K562 (cell line): ENCODE data around the gene PNISR.

ENCODE experiments used
- CBFA2T3 ChIP-seq: fragments of 450-650 bp; IDR thresholded peaks from 2 replicates; pipeline ENCODE4 v1.6.1; 2017
- CBX5 ChIP-seq: IDR thresholded peaks from 2 replicates; pipeline ENCODE4 v1.6.1; 2014; ENCODE audit warnings: low read depth, borderline replicate concordance
- CHD2 ChIP-seq: IDR thresholded peaks from 2 replicates; pipeline ENCODE4 v1.6.1; 2011; ENCODE audit warnings: low read depth, low read length
- EP300 ChIP-seq: IDR thresholded peaks from 2 replicates; pipeline ENCODE4 v1.6.1; 2012; ENCODE audit warnings: low read length, improper control_type of control experiment
- ETV5 ChIP-seq: sonication (generic); formaldehyde crosslinking; IDR thresholded peaks from 2 replicates; pipeline ENCODE4 v1.4.0; 2020; ENCODE audit warnings: low read depth, mild to moderate bottlenecking, missing genetic modification reagents
- KDM5B ChIP-seq: fragments of 200-600 bp; sonication (generic); IDR thresholded peaks from 2 replicates; pipeline ENCODE4 v1.6.1; 2012; ENCODE audit warnings: low read depth, mild to moderate bottlenecking, moderate library complexity, low read length, control low read depth, inconsistent platforms; ENCODE audit not compliant: insufficient replicate concordance
- MYC ChIP-seq, 2 experiments: fragments of 250-450 bp in 1 of 2; sonication (Bioruptor Pico) in 1 of 2; IDR thresholded peaks; 2 replicates each; pipeline versions ENCODE4 v1.5.1 to v1.6.1; 2012 to 2021; ENCODE audit warnings: low read depth in 2 of 2, borderline replicate concordance in 1 of 2, improper control_type of control experiment in 1 of 2, low read length in 1 of 2, mild to moderate bottlenecking in 1 of 2, moderate library complexity in 1 of 2
- TF ChIP-seq, protein P1 (sequence below): fragments of 250-450 bp; sonication (Bioruptor Pico); IDR thresholded peaks from 2 replicates; pipeline ENCODE4 v1.8.0; 2021; ENCODE audit warnings: moderate library complexity, mild to moderate bottlenecking, inconsistent platforms
- TF ChIP-seq, protein P2 (sequence below): fragments of 450-650 bp; formaldehyde crosslinking; IDR thresholded peaks from 2 replicates; pipeline ENCODE4 v1.4.0; 2020; ENCODE audit warnings: mild to moderate bottlenecking, mixed read lengths
- TF ChIP-seq, protein P3 (sequence below): sonication (generic); formaldehyde crosslinking; IDR thresholded peaks from 2 replicates; pipeline ENCODE4 v1.8.1; 2022; ENCODE audit warnings: missing genetic modification reagents
- TF ChIP-seq, protein P4 (sequence below), 3 experiments: IDR thresholded peaks in 2 of 3; conservative IDR thresholded peaks in 1 of 3; 2 replicates each; pipeline ENCODE4 v1.5.1; 2011 to 2012; ENCODE audit warnings: low read length in 3 of 3, mild to moderate bottlenecking in 3 of 3, control low read depth in 2 of 3, improper control_type of control experiment in 1 of 3, inconsistent platforms in 1 of 3, low read depth in 1 of 3, mixed read lengths in 1 of 3, moderate library complexity in 1 of 3; ENCODE audit not compliant: insufficient read depth in 2 of 3

DNA sequence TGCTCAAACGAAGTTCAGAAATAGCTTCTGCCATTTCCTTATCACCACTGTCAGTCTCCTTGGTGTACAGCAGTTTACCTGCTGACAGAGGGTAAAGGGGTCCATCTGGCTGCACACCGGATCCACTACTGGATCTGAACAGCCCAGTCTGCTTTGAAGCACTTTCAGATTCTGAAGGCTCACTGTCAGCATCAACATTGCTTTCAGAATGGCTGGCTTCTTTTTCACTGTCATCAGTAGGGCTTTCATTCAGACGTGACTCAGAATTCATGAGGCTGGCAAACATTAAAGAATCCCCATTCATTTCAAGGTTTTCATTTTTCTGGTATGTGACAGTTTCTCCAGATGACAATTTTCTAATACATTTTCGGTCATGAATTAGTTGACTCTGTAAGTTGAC is 21.0 kb upstream of the PNISR start:
- TF ChIP-seq, protein P1, sequence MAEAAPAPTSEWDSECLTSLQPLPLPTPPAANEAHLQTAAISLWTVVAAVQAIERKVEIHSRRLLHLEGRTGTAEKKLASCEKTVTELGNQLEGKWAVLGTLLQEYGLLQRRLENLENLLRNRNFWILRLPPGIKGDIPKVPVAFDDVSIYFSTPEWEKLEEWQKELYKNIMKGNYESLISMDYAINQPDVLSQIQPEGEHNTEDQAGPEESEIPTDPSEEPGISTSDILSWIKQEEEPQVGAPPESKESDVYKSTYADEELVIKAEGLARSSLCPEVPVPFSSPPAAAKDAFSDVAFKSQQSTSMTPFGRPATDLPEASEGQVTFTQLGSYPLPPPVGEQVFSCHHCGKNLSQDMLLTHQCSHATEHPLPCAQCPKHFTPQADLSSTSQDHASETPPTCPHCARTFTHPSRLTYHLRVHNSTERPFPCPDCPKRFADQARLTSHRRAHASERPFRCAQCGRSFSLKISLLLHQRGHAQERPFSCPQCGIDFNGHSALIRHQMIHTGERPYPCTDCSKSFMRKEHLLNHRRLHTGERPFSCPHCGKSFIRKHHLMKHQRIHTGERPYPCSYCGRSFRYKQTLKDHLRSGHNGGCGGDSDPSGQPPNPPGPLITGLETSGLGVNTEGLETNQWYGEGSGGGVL (CRISPR knock-in tag), result no peak
- TF ChIP-seq MYC (IDR thresholded peaks at IDR 0.05; ENCODE audit: low read depth, low read length) (no peak), MYC (CRISPR knock-in tag; IDR thresholded peaks at IDR 0.05; ENCODE audit: borderline replicate concordance, low read depth) (no peak), KDM5B (no peak), CBX5 (no peak), EP300 (no peak), CBFA2T3 (no peak), CHD2 (no peak), ETV5 (CRISPR knock-in tag) (no peak)
- TF ChIP-seq, protein P2, sequence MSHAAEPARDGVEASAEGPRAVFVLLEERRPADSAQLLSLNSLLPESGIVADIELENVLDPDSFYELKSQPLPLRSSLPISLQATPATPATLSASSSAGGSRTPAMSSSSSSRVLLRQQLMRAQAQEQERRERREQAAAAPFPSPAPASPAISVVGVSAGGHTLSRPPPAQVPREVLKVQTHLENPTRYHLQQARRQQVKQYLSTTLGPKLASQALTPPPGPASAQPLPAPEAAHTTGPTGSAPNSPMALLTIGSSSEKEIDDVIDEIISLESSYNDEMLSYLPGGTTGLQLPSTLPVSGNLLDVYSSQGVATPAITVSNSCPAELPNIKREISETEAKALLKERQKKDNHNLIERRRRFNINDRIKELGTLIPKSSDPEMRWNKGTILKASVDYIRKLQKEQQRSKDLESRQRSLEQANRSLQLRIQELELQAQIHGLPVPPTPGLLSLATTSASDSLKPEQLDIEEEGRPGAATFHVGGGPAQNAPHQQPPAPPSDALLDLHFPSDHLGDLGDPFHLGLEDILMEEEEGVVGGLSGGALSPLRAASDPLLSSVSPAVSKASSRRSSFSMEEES, result no peak
- TF ChIP-seq, protein P3, sequence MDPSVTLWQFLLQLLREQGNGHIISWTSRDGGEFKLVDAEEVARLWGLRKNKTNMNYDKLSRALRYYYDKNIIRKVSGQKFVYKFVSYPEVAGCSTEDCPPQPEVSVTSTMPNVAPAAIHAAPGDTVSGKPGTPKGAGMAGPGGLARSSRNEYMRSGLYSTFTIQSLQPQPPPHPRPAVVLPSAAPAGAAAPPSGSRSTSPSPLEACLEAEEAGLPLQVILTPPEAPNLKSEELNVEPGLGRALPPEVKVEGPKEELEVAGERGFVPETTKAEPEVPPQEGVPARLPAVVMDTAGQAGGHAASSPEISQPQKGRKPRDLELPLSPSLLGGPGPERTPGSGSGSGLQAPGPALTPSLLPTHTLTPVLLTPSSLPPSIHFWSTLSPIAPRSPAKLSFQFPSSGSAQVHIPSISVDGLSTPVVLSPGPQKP, result no peak
- TF ChIP-seq, protein P4, sequence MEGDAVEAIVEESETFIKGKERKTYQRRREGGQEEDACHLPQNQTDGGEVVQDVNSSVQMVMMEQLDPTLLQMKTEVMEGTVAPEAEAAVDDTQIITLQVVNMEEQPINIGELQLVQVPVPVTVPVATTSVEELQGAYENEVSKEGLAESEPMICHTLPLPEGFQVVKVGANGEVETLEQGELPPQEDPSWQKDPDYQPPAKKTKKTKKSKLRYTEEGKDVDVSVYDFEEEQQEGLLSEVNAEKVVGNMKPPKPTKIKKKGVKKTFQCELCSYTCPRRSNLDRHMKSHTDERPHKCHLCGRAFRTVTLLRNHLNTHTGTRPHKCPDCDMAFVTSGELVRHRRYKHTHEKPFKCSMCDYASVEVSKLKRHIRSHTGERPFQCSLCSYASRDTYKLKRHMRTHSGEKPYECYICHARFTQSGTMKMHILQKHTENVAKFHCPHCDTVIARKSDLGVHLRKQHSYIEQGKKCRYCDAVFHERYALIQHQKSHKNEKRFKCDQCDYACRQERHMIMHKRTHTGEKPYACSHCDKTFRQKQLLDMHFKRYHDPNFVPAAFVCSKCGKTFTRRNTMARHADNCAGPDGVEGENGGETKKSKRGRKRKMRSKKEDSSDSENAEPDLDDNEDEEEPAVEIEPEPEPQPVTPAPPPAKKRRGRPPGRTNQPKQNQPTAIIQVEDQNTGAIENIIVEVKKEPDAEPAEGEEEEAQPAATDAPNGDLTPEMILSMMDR (IDR thresholded peaks at IDR 0.05 in 2 of 3, conservative IDR thresholded peaks at IDR 0.05 in 1 of 3; ENCODE audit: insufficient read depth in 2 of 3, low read depth in 1 of 3, low read length in 3 of 3), result no peak
